IMR-90 (cell line): Measurements from ENCODE around the gene SERPINF2. TPM values are rescaled to one million over a fixed set of nuclear protein-coding genes. Genes with fewer than 3 reads are reported as not detected.

Source experiments
- ATAC-seq: fragments of 200-7000 bp; cut with Tn5 transposase; 2 replicates; pipeline ENCODE4 v1.9.1; 2020; ENCODE audit warnings: low read depth, mild to moderate bottlenecking, moderate library complexity
- BruUV-seq: library from RNA; stranded (reverse); fragments of 400-500 nt; replicated peaks from 2 replicates; lab custom pipeline; 2021; lab: Mats Ljungman, UMichigan
- CTCF ChIA-PET: fragments of 300-600 bp; formaldehyde crosslinking; extraction: SDS; loops from one replicate; lab custom pipeline; 2021; ENCODE audit warnings: antibody characterized with exemption; lab: Yijun Ruan, JAX
- POLR2A ChIA-PET: fragments of 300-600 bp; sonication (Branson Sonifier 250); formaldehyde crosslinking; loops from one replicate; lab custom pipeline; 2022; ENCODE audit warnings: antibody characterized with exemption; ENCODE audit not compliant: unreplicated experiment; lab: Charles Lee
- DNase-seq: peaks from one replicate; pipeline ENCODE4 v3.0.0; 2013
- H2AFZ ChIP-seq: replicated peaks from 2 replicates; pipeline ENCODE3; 2013; ENCODE audit warnings: low read length, mild to moderate bottlenecking; ENCODE audit not compliant: poor library complexity
- H2AK5ac ChIP-seq: 2 replicates; pipeline ENCODE4 v1.6.1; 2013; ENCODE audit warnings: low read depth, low read length, inconsistent platforms
- H2AK9ac ChIP-seq: replicated peaks from 2 replicates; pipeline ENCODE3; 2013; ENCODE audit warnings: mild to moderate bottlenecking, low read depth, low read length, moderate library complexity; ENCODE audit not compliant: poor library complexity
- H2BK120ac ChIP-seq: 2 replicates; pipeline ENCODE4 v1.6.1; 2013; ENCODE audit warnings: low read depth, low read length, inconsistent platforms
- H2BK15ac ChIP-seq: 3 replicates; pipeline ENCODE4 v1.6.1; 2013; ENCODE audit warnings: low read depth, low read length, inconsistent platforms
- H2BK20ac ChIP-seq: 2 replicates; pipeline ENCODE4 v1.6.1; 2013; ENCODE audit warnings: low read depth, mild to moderate bottlenecking, inconsistent platforms, low read length, moderate library complexity
- H2BK5ac ChIP-seq: 2 replicates; pipeline ENCODE4 v1.6.1; 2013; ENCODE audit warnings: mild to moderate bottlenecking, low read depth, low read length, inconsistent platforms; ENCODE audit not compliant: poor library complexity, severe bottlenecking
- H3K14ac ChIP-seq: replicated peaks from 2 replicates; pipeline ENCODE4 v1.6.1; 2013; ENCODE audit warnings: low read depth, low read length, inconsistent platforms
- H3K18ac ChIP-seq: 2 replicates; pipeline ENCODE4 v1.6.1; 2013; ENCODE audit warnings: low read depth, low read length, control low read depth
- H3K23ac ChIP-seq: 2 replicates; pipeline ENCODE4 v1.6.1; 2013; ENCODE audit warnings: low read depth, low read length, inconsistent platforms
- H3K27ac ChIP-seq: 2 replicates; pipeline ENCODE4 v1.5.1; 2013; ENCODE audit warnings: mild to moderate bottlenecking, control low read depth, low read length; ENCODE audit not compliant: insufficient read depth
- H3K27me3 ChIP-seq: 2 replicates; pipeline ENCODE4 v1.6.1; 2013; ENCODE audit warnings: low read length; ENCODE audit not compliant: control insufficient read depth, insufficient read depth
- H3K36me3 ChIP-seq: 2 replicates; pipeline ENCODE4 v1.6.1; 2013; ENCODE audit warnings: low read length, mixed read lengths; ENCODE audit not compliant: control insufficient read depth, insufficient read depth
- H3K4ac ChIP-seq: 2 replicates; pipeline ENCODE4 v1.6.1; 2013; ENCODE audit warnings: low read depth, low read length, inconsistent platforms
- H3K4me1 ChIP-seq: 2 replicates; pipeline ENCODE4 v1.6.1; 2013; ENCODE audit warnings: low read length, mixed read lengths; ENCODE audit not compliant: control insufficient read depth, insufficient read depth
- H3K4me2 ChIP-seq: 2 replicates; pipeline ENCODE4 v1.6.1; 2013; ENCODE audit warnings: low read depth, mild to moderate bottlenecking, control low read depth, low read length, moderate library complexity
- H3K4me3 ChIP-seq: 2 replicates; pipeline ENCODE4 v1.5.1; 2013; ENCODE audit warnings: low read depth, mild to moderate bottlenecking, control low read depth, low read length, moderate library complexity; ENCODE audit not compliant: insufficient read depth
- H3K56ac ChIP-seq: 2 replicates; pipeline ENCODE4 v1.6.1; 2013; ENCODE audit warnings: low read length, inconsistent platforms; ENCODE audit not compliant: insufficient read depth; ENCODE audit errors: extremely low read depth
- H3K79me1 ChIP-seq, 2 experiments: 2 replicates each; pipeline ENCODE4 v1.6.1; 2013; ENCODE audit warnings: low read length in 2 of 2, inconsistent platforms in 1 of 2, low read depth in 1 of 2
- H3K9ac ChIP-seq: 2 replicates; pipeline ENCODE4 v1.6.1; 2013; ENCODE audit warnings: low read depth, low read length, control low read depth
- H3K9me1 ChIP-seq: 2 replicates; pipeline ENCODE4 v1.6.1; 2013; ENCODE audit warnings: low read length, inconsistent platforms; ENCODE audit not compliant: insufficient read depth
- H3K9me3 ChIP-seq: 2 replicates; pipeline ENCODE4 v1.6.1; 2013; ENCODE audit warnings: low read length; ENCODE audit not compliant: control insufficient read depth, insufficient read depth
- H4K20me1 ChIP-seq: 2 replicates; pipeline ENCODE4 v1.6.1; 2013; ENCODE audit warnings: low read length, inconsistent platforms; ENCODE audit not compliant: insufficient read depth
- H4K5ac ChIP-seq: 2 replicates; pipeline ENCODE4 v1.6.1; 2013; ENCODE audit warnings: mild to moderate bottlenecking, low read depth, low read length, control low read depth
- H4K8ac ChIP-seq, 2 experiments: 2 replicates each; pipeline ENCODE4 v1.6.1; 2013; ENCODE audit warnings: low read depth in 2 of 2, low read length in 2 of 2, control low read depth in 1 of 2, inconsistent platforms in 1 of 2
- H4K91ac ChIP-seq: 2 replicates; pipeline ENCODE4 v1.6.1; 2013; ENCODE audit warnings: low read depth, low read length, inconsistent platforms; ENCODE audit not compliant: insufficient read depth
- BHLHE40 ChIP-seq: fragments of 150-350 bp; IDR thresholded peaks from 2 replicates; pipeline ENCODE4 v1.6.1; 2016; ENCODE audit warnings: mild to moderate bottlenecking, low read depth, low read length
- CHD1 ChIP-seq: IDR thresholded peaks from 2 replicates; pipeline ENCODE4 v1.6.1; 2012; ENCODE audit warnings: low read depth, low read length, improper control_type of control experiment
- CTCF ChIP-seq: conservative IDR thresholded peaks from 2 replicates; pipeline ENCODE4 v1.5.1; 2012; ENCODE audit warnings: mild to moderate bottlenecking, low read depth, low read length, improper control_type of control experiment
- ELK1 ChIP-seq: fragments of 150-350 bp; IDR thresholded peaks from 2 replicates; pipeline ENCODE4 v1.6.1; 2016; ENCODE audit warnings: low read depth, mild to moderate bottlenecking, low read length, moderate library complexity, borderline replicate concordance
- MAFK ChIP-seq: IDR thresholded peaks from 2 replicates; pipeline ENCODE4 v1.6.1; 2012; ENCODE audit warnings: low read depth, low read length, improper control_type of control experiment
- MXI1 ChIP-seq: IDR thresholded peaks from 2 replicates; pipeline ENCODE4 v1.6.1; 2012; ENCODE audit warnings: low read depth, mild to moderate bottlenecking, low read length, moderate library complexity, borderline replicate concordance
- NFE2L2 ChIP-seq: fragments of 150-350 bp; IDR thresholded peaks from 2 replicates; pipeline ENCODE4 v1.6.1; 2016; ENCODE audit warnings: low read depth, mild to moderate bottlenecking, low read length
- POLR2A ChIP-seq: IDR thresholded peaks from 2 replicates; pipeline ENCODE4 v1.6.1; 2012; ENCODE audit warnings: mild to moderate bottlenecking, low read depth, low read length
- RAD21 ChIP-seq: IDR thresholded peaks from 2 replicates; pipeline ENCODE4 v1.6.1; 2012; ENCODE audit warnings: low read length, improper control_type of control experiment
- RCOR1 ChIP-seq: IDR thresholded peaks from 2 replicates; pipeline ENCODE4 v1.6.1; 2012; ENCODE audit warnings: mild to moderate bottlenecking, low read length, improper control_type of control experiment; ENCODE audit not compliant: insufficient replicate concordance
- RFX5 ChIP-seq: IDR thresholded peaks from 2 replicates; pipeline ENCODE4 v1.8.0; 2012; ENCODE audit warnings: low read depth, mild to moderate bottlenecking, low read length, moderate library complexity
- SMC3 ChIP-seq: fragments of 150-350 bp; IDR thresholded peaks from 2 replicates; pipeline ENCODE4 v1.6.1; 2016; ENCODE audit warnings: low read depth, mild to moderate bottlenecking, antibody characterized with exemption, low read length, moderate library complexity
- USF2 ChIP-seq: fragments of 150-350 bp; IDR thresholded peaks from 2 replicates; pipeline ENCODE4 v1.6.1; 2017; ENCODE audit warnings: mild to moderate bottlenecking, antibody characterized with exemption, low read length, low read depth
- WGBS, 2 experiments: methylation state at CpG; one replicate each; pipeline versions ENCODE4 v1.1.5 to v1.1.7; 2013; ENCODE audit warnings: missing lambda C conversion rate in 2 of 2; ENCODE audit not compliant: insufficient read length in 1 of 2; ENCODE audit errors: extremely low coverage in 2 of 2; 5-methylcytosine and 5-hydroxymethylcytosine counted together
- dilution Hi-C: fragments of 300-500 bp; cut with HindIII; formaldehyde crosslinking; loops from one replicate; pipeline ENCODE4 v1.14.3; 2018; ENCODE audit warnings: low sequenced_read_pairs; ENCODE audit not compliant: unreplicated experiment
- in situ Hi-C: fragments of 300-500 bp; cut with MboI; formaldehyde crosslinking; loops from 3 replicates; pipeline ENCODE4 v1.14.3; 2019; ENCODE audit warnings: low sequenced_read_pairs, inconsistent platforms, mixed read lengths
- intact Hi-C: fragments of 100-400 bp; cut with micrococcal nuclease; formaldehyde crosslinking; loops from 2 replicates; pipeline ENCODE4 v1.10.0; 2022
- polyA plus RNA-seq, 3 experiments: library from polyadenylated mRNA; depleted of rRNA; stranded (reverse); fragments of >200 nt; gene quantifications; 2 replicates each; pipeline ENCODE4 v1.2.3, GENCODE V29; 2012; ENCODE audit warnings: low replicate concordance in 1 of 3
- total RNA-seq: library from RNA; depleted of rRNA; stranded (reverse); fragments of >200 nt; gene quantifications from 2 replicates; pipeline ENCODE4 v1.2.3, GENCODE V29; 2012

The SERPINF2 gene
- total and polyA plus RNA-seq, 2 of the 4 experiments (the other 2 are of a cell fraction), result not detected

GRCh38 chr17:1726626-1727257 lies 15.9 kb upstream of the SERPINF2 start:
- no peak overlapping the region for H4K8ac ChIP-seq
- no peak overlapping the region for H3K23ac ChIP-seq
- no peak overlapping the region for H2BK5ac ChIP-seq
- H3K4ac ChIP-seq, result no peak overlapping the region
- peaks cover 30% of the 10 kb centered on the region; the same call in 1 of the 2 replicates for H3K36me3 ChIP-seq
- ATAC-seq (no peak), DNase-seq (no peak)
- H3K14ac ChIP-seq, result no peak overlapping the region
- no peak overlapping the region for H2BK15ac ChIP-seq
- CTCF ChIA-PET, result interaction anchor here (1.2 kb wide), 1 partner anchor 336 kb away, joined by 3 read pairs; no protein-coding TSS in a partner anchor
- peaks cover 11% of the 10 kb centered on the region for H3K4me1 ChIP-seq
- no peak overlapping the region for H3K4me3 ChIP-seq
- no peak overlapping the region for H3K27ac ChIP-seq
- H2AFZ ChIP-seq, result no peak overlapping the region
- no peak overlapping the region for H4K91ac ChIP-seq
- no TSS peak for BruUV-seq
- H3K9me1 ChIP-seq, result peaks cover 11% of the 10 kb centered on the region
- POLR2A ChIA-PET, result interaction anchor here (1.1 kb wide), 1 partner anchor 10 kb away, joined by 3 read pairs; no protein-coding TSS in a partner anchor
- no peaks in the 10 kb centered on the region for H3K27me3 ChIP-seq
- H2AK9ac ChIP-seq, result no peak overlapping the region
- H3K18ac ChIP-seq, result no peak overlapping the region
- peaks cover 10 to 28% of the 10 kb centered on the region in 2 experiments for H3K79me1 ChIP-seq
- H4K5ac ChIP-seq, result no peak overlapping the region
- 92% methylated on average over 6 of the region's 18 CpGs; no CpG with 5 or more reads in 1 of the 2 experiments for WGBS, 2 experiments
- no peak overlapping the region for H2BK120ac ChIP-seq
- H3K9ac ChIP-seq, result no peak overlapping the region
- H3K56ac ChIP-seq, result no peak overlapping the region
- no peak overlapping the region for H3K4me2 ChIP-seq
- no peaks in the 10 kb centered on the region for H4K20me1 ChIP-seq
- no peaks in the 10 kb centered on the region for H3K9me3 ChIP-seq
- dilution Hi-C loops (no loop called here), intact Hi-C loops (no loop called here), in situ Hi-C loops (no loop called here)
- no peak overlapping the region for H2AK5ac ChIP-seq
- no peak overlapping the region for H2BK20ac ChIP-seq
- TF ChIP-seq CTCF (no peak), RAD21 (no peak), MXI1 (no peak), USF2 (no peak), NFE2L2 (no peak), SMC3 (no peak), BHLHE40 (no peak), ELK1 (no peak), MAFK (no peak), CHD1 (no peak), POLR2A (no peak), RCOR1 (no peak), RFX5 (no peak)
